Glutamatergic neuron (in vitro differentiated cells): ENCODE data around the gene CCDC181. TPM values are rescaled to one million over a fixed set of nuclear protein-coding genes. Genes with fewer than 3 reads are reported as not detected.

Experiments used
- DNase-seq: peaks from one replicate; pipeline ENCODE4 v3.0.0; 2022
- H3K27ac Mint-ChIP-seq: one replicate; pipeline ENCODE4 v1.8.0; 2020; ENCODE audit warnings: mild to moderate bottlenecking, mixed read lengths, inconsistent platforms; ENCODE audit not compliant: unreplicated experiment
- H3K27me3 Mint-ChIP-seq: one replicate; pipeline ENCODE4 v1.8.0; 2020; ENCODE audit warnings: mild to moderate bottlenecking, moderate library complexity, mixed read lengths, inconsistent platforms; ENCODE audit not compliant: unreplicated experiment
- H3K36me3 Mint-ChIP-seq: one replicate; pipeline ENCODE4 v1.8.0; 2020; ENCODE audit warnings: mild to moderate bottlenecking, mixed read lengths, inconsistent platforms; ENCODE audit not compliant: unreplicated experiment
- H3K4me1 Mint-ChIP-seq: one replicate; pipeline ENCODE4 v1.8.0; 2020; ENCODE audit warnings: mild to moderate bottlenecking, low read depth, mixed read lengths, inconsistent platforms; ENCODE audit not compliant: unreplicated experiment
- H3K4me3 Mint-ChIP-seq: one replicate; pipeline ENCODE4 v1.8.0; 2020; ENCODE audit warnings: mild to moderate bottlenecking, mixed read lengths, inconsistent platforms; ENCODE audit not compliant: unreplicated experiment
- H3K9me3 Mint-ChIP-seq: one replicate; pipeline ENCODE4 v1.8.0; 2020; ENCODE audit warnings: mild to moderate bottlenecking, moderate library complexity, mixed read lengths, inconsistent platforms; ENCODE audit not compliant: unreplicated experiment
- total RNA-seq: library from RNA; stranded (reverse); fragmentation: NEBNext Ultra II Directional; extraction: Animal tissue kit (Norgen Biotek cat#: 25700); gene quantifications from one replicate; pipeline ENCODE4 v1.2.1, GENCODE V29; 2021; ENCODE audit not compliant: unreplicated experiment
- TF ChIP-seq, protein P1 (sequence below): fragments of 200-600 bp; sonication (generic); IDR thresholded peaks from one replicate; pipeline ENCODE4 v1.5.0; 2021; ENCODE audit not compliant: partially characterized antibody, unreplicated experiment

The CCDC181 gene
- total RNA-seq, 1 donor from 2014 or later = 1.1 TPM

DNA sequence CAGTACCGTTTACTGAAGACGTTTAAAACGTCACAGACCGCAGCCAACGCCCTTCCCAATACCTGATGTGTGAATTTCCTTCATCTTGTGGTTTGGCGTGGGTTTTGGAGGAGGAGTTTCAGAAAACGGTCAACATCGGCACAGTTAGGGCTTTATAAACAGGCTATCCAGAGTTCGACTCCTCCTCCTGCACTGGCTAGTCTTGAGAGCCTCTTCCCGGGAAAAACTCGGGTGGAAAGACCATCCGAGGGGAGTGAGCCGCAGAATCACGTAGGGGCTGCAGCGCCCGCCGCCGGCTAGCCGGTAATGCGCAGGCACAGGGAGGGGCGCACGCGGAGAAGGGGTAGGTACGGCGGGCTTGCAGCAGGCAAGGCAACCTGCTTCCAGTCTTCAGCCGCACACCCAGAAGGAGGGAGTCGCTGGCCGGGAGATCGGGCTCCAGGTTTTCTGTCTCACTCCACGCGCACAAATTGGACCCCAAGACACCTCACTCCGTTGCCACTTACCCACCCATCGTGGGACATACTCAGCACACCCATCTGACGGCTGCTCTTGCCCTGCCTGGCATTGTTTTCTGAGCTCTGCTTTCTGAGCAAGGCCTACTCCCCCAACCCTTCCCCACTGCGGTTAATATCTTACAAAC lies 33.0 kb upstream of the CCDC181 start:
- no peak for DNase-seq
- TF ChIP-seq, protein P1, sequence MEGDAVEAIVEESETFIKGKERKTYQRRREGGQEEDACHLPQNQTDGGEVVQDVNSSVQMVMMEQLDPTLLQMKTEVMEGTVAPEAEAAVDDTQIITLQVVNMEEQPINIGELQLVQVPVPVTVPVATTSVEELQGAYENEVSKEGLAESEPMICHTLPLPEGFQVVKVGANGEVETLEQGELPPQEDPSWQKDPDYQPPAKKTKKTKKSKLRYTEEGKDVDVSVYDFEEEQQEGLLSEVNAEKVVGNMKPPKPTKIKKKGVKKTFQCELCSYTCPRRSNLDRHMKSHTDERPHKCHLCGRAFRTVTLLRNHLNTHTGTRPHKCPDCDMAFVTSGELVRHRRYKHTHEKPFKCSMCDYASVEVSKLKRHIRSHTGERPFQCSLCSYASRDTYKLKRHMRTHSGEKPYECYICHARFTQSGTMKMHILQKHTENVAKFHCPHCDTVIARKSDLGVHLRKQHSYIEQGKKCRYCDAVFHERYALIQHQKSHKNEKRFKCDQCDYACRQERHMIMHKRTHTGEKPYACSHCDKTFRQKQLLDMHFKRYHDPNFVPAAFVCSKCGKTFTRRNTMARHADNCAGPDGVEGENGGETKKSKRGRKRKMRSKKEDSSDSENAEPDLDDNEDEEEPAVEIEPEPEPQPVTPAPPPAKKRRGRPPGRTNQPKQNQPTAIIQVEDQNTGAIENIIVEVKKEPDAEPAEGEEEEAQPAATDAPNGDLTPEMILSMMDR = no peak
- Mint-ChIP-seq H3K27me3 (peaks cover 4% of the 10 kb centered on the region), H3K9me3 (peaks cover 1% of the 10 kb centered on the region), H3K36me3 (peaks cover 7% of the 10 kb centered on the region), H3K4me1 (peaks cover 4% of the 10 kb centered on the region), H3K27ac (no peak overlapping the region), H3K4me3 (peak overlapping the region; percentile 52)

DNA sequence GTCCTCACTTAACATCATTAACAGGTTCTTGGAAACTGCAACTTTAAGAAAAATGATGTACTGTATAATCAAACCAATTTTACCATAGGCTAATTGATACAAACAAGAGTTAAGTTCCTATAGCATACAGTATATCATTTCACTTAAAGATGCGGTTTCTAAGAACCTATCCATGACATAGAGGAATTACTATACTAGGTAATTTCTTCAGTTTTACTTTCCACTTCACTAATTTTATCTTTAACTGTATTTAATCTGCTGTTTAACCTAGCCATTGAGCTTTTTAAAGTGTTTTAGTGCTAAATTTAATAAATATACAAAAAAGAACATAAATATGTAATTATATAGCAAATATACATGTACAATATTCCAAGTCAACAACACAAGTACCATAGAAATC lies 30.2 kb upstream of the CCDC181 start:
- H3K36me3 Mint-ChIP-seq = peaks cover 7% of the 10 kb centered on the region

GRCh38 chr1:169456029-169456428 lies 28.8 kb upstream of the CCDC181 start:
- no peak overlapping the region for H3K4me3 Mint-ChIP-seq
- H3K27ac Mint-ChIP-seq = no peak overlapping the region
- DNase-seq = no peak
- H3K9me3 Mint-ChIP-seq = peaks cover 1% of the 10 kb centered on the region
- TF ChIP-seq, protein P1 = no peak
- H3K36me3 Mint-ChIP-seq = peaks cover 7% of the 10 kb centered on the region
- peaks cover 2% of the 10 kb centered on the region for H3K27me3 Mint-ChIP-seq
- no peaks in the 10 kb centered on the region for H3K4me1 Mint-ChIP-seq

More for the DNA sequence above, 30.2 kb upstream of the CCDC181 start:
- TF ChIP-seq, protein P1 = no peak
- Mint-ChIP-seq H3K27me3 (peaks cover 4% of the 10 kb centered on the region), H3K4me1 (no peaks in the 10 kb centered on the region), H3K27ac (no peak overlapping the region), H3K9me3 (peaks cover 1% of the 10 kb centered on the region), H3K4me3 (no peak overlapping the region)
- DNase-seq = no peak

- H3K4me3 Mint-ChIP-seq = no peak overlapping the region
- H3K27ac Mint-ChIP-seq = no peak overlapping the region
- no peak for DNase-seq
- no peaks in the 10 kb centered on the region for H3K9me3 Mint-ChIP-seq
- TF ChIP-seq, protein P1 = no peak
- peaks cover 7% of the 10 kb centered on the region for H3K36me3 Mint-ChIP-seq
- no peaks in the 10 kb centered on the region for H3K27me3 Mint-ChIP-seq
- H3K4me1 Mint-ChIP-seq = no peaks in the 10 kb centered on the region
These were observed 25.6 kb upstream of the CCDC181 start for GRCh38 chr1:169452921-169453320.

GRCh38 chr1:169451218-169451824 lies 24.0 kb upstream of the CCDC181 start:
- TF ChIP-seq, protein P1 = no peak
- Mint-ChIP-seq H3K27ac (no peak overlapping the region), H3K27me3 (no peaks in the 10 kb centered on the region), H3K9me3 (no peaks in the 10 kb centered on the region), H3K4me3 (no peak overlapping the region), H3K4me1 (no peaks in the 10 kb centered on the region), H3K36me3 (no peaks in the 10 kb centered on the region)
- no peak for DNase-seq
